Measurements from ENCODE around the gene GDAP2.

- TF ChIP-seq CTCF (IDR thresholded peaks at IDR 0.05; ENCODE audit: extremely low read depth in 1 of 2, insufficient read depth in 1 of 2, low read depth in 1 of 2, low read length in 2 of 2): no peak
- no peak for TF ChIP-seq POLR2A (IDR thresholded peaks at IDR 0.05; ENCODE audit: low read depth, low read length)
- no peak for TF ChIP-seq EZH2 (IDR thresholded peaks at IDR 0.05; ENCODE audit: borderline replicate concordance, low read depth, low read length, severe bottlenecking)
- TF ChIP-seq MAX (IDR thresholded peaks at IDR 0.05; ENCODE audit: insufficient read depth, insufficient read length): no peak
- no peak for TF ChIP-seq POLR2AphosphoS5 (IDR thresholded peaks at IDR 0.05; ENCODE audit: insufficient read depth, low read depth, low read length)
Observed at GRCh38 chr1:117942293-117942692, 12.9 kb upstream of the GDAP2 start.

Data from endothelial cell of umbilical vein (primary cell).